Activated CD8-positive, alpha-beta memory T cell treated with anti-CD3 and anti-CD28 coated beads for 1 hour (primary cell): ENCODE measurements around the gene ANKRD11.

Source experiments
- DNase-seq, 2 donors: peaks; one replicate each; pipeline ENCODE4 v3.0.0-alpha.2; 2020; ENCODE audit warnings: low read depth in 1 of 2; ENCODE audit errors: extremely low read depth in 1 of 2

The ANKRD11 gene

DNA sequence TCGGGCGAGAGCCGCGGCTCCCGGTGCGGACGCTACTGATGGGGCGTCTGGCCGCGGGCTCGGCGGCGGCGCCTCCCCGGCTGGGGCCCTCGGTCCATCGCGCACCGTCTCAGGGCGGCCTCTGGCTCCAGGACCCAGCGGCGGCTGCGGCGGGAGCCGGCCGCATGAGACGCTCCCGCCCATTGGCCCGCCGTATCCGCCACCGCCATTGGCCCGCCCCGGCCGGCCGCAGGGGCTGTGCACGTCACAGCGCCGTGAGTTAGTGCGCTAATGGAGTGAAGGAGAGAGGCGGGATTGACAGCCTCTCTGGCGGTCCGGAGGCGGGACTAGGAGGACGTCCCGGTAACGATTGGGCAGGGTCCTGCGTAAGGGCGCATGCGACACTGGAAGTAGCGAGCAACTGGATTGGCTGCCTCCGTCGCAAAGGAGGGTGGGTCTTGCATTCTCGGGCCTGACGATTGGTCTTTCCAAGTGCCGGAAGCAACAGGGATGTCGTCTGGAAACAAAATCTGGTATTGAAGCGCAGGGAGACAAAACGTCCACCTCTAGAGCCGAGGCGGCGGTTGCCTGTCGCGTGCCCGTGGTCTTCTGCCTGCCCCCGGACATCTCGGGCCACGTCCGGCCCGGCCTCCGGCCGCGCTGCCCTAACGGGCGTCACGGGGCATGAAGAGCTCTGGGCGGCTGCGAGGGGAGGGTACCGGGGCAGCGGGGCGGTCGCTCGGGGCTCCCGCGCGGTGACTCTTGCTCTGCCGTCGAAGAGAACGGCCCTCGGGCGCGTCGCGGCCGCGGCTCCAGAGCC, at the start of gene ANKRD11:
ANKRD11 (minus strand) TSS at position 123 of the 799 bp plus-strand sequence. CDS start 173,542 bp downstream, outside the sequence.
- peak; percentile 94 to 95 for DNase-seq

DNA sequence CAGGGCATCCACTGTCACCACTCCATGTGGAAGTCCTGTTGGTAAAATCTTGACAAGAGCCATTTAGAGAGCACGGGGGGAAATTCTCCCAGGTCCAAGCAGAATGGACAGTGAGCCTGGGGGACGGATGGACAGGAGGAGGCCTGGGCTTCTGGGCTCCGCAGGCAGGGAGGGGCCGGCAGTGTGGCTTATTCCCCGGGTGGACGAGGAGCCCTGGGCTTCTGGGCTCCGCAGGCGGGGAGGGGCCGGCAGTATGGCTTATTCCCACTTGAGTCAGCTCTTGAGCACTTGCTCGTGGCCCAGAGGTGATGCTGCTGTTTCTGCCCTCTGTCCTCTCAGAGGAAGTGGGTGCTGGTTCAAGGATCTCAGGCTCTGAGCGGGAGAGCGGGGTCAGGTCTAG, 47.9 kb upstream of the ANKRD11 start:
- no peak for DNase-seq

DNA sequence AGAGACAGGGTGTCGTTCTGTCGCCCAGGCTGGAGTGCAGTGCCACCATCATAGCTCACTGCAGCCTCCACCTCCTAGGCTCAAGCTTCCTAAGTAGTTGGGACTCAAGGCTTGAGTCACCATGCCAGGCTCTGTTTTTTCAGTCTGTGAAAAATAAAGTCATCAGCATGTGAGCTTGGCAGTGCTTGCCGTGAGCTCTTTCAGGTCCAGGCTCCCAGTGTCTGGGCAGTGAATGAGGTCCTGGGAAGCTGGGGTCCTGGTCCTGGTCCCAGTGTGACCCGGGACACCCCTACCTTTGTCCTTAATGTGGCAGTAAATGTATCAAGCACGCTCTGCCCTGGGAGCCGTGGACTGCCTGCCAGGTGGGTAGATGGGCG, 47.2 kb upstream of the ANKRD11 start:
- no peak for DNase-seq

DNA sequence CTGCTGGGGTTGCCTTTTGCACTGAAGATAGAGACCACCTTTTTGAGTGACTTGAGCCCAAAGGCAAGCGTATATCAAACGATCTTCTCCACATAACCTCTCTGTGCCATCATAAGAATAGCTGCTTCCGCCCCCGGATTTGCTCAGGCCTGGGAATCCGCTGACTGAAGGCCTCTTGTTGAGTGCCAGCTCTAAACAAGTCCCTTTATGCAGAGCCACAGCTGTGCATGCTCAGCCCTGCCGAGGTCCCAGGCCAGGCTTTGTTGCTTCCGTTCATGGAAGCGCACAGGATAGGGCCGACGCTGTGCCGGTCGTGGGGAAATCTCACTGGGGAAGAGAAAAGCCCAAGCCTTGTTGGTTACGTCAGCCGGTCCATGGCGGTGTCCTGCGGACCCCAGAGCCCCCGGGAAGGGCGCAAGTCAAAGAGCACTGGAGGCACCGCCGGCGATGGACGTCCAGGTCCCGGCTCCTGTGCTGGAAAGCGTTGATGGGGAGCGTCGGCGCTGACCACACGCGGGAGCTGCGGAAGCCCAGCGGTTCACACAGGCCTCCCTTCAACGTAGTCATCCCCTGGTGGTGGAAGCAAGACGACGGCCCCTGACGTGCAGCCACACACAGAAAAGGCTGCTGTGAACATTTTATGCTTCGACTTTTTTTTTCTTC, 46.7 kb upstream of the ANKRD11 start:
- DNase-seq: no peak

- DNase-seq: no peak
These were observed 46.0 kb upstream of the ANKRD11 start for GRCh38 chr16:89536371-89536770.

- no peak for DNase-seq
These were observed 43.9 kb upstream of the ANKRD11 start for GRCh38 chr16:89534252-89534756.

- DNase-seq: no peak
These were observed 41.6 kb upstream of the ANKRD11 start for GRCh38 chr16:89531821-89532526.

GRCh38 chr16:89530401-89531381, 40.3 kb upstream of the ANKRD11 start:
- no peak for DNase-seq

DNA sequence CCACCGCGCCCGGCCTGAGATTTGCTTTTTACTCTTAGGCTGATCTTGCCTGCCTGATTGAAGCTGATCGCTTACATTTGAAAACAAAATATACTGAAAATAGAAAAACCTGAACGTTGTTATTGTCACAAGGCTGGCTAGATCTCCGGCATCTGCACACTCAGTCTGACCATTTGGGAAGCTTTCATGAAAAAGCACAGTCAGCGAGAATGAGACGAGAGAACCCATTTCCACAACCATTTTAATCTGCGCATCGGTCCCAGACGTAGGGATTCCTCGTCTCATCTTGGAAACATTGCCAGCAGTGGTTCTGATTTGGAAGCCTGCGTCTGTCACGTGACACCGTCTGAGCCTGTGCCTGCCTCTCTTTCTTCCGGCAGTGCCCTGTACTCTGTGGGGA, 38.7 kb upstream of the ANKRD11 start:
- DNase-seq: no peak

DNA sequence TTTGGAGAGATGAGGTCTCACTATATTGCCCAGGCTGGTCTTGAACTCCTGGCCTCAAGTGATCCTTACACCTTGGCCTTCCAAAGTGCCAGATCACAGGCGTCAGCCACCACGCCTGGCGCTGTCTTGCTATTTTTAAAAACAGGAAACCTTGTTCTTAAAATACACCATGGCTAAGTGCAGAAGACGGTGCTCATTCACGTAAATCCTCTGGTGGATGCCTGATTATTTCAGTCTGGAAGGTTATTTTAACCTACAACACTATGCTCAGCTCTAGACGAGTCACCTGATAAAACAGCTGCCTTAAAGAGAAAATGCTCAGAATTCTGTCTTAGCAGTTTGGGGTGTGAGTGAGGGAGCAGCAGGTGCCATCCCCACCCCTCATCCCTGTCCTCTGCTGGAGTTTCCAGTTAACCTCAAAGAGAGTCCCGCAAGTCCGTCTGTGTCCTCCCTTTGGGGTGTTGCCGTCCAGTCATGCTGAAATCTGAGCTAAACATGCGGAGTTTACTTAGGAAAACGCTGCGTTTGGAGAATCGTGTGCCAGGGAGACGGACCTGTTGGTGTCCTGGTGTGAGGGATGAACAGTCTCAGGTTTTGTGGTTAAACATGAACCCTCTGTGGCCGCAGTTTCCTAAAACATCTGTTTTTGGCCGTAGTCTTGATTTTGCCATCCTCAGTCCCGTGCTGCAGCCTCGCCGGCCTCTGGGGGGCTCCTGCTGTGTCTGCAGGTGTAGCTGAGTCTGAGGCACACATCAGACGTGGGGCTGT, 35.0 kb upstream of the ANKRD11 start:
- DNase-seq: no peak

- no peak for DNase-seq
These were observed 33.5 kb upstream of the ANKRD11 start for GRCh38 chr16:89523680-89524344.

DNA sequence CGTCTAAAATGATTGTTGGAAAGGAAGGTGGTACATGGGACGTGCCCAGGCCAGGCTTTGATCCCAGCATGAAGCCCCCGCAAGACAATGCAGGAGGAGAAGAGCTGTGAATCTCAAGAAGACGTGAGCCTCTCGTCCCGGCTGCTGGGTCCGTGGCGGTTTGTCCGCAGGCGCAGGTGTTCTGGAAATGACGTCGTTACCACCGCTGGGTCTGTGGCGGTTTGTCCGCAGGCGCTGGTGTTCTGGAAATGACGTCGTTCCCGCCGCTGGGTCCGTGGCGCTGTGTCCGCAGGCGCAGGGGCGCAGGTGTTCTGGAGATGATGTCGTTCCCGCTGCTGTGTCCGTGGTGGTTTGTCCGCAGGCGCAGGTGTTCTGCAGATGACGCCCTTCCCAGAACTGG, 31.9 kb upstream of the ANKRD11 start:
- no peak for DNase-seq

DNA sequence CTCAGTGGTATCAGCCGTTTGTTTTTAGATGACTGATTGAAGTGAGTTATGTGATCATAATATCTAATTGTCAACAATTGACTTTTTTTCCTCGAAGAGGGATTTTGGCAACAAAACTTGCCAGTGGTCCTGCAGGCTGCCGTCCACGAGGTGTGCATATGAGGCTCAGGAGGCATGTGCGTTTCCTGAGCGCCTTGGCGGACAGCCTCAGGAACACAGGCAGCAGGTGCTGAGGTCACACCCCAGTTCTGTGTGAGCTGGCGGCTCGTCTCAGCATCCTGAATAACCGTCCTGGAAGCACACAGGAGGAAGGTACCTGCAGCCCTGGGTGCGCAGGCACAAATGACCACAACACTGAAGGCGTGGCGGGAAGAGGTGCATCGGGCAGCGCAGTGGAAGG, 29.5 kb upstream of the ANKRD11 start:
- no peak for DNase-seq

DNA sequence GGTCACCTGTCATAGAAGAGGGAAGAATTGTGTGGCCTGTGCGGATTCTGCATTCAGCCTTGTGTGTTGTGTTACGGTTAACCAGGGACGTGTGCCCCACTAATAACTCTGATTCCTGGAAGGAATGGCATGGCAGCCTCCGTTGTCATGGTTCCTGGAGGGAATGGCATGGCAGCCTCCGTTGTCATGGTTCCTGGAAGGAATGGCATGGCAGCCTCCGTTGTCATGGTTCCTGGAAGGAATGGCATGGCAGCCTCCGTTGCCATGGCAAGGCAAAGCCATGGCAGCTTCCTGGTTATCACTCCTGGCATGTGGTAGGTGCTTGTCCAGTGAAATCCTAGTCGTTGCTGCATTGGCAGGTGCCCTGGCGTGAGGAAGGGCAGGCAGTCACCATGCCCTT, 26.8 kb upstream of the ANKRD11 start:
- no peak for DNase-seq

DNA sequence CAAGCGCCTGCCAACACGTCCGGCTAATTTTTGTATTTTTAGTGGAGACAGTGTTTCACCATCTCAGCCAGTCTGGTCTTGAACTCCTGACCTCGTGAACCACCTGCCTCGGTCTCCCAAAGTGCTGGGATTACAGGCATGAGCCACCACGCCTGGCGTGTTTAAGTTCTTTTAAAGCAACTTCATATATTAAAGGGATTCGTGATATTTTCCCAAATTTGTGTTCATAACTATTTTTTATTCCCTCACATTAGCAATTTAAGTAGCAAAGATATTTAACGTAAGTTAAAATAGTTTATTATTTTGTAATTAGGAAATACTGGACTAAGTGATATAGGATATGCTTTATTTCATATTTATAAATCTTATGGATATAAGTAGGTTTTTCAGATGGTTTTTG, 22.1 kb upstream of the ANKRD11 start:
- DNase-seq: no peak

- DNase-seq: no peak
These were observed 21.0 kb upstream of the ANKRD11 start for GRCh38 chr16:89511374-89511773.

GRCh38 chr16:89510526-89510925, 20.2 kb upstream of the ANKRD11 start:
- DNase-seq: no peak

- peak; percentile 58 to 83 for DNase-seq
These were observed 17.7 kb upstream of the ANKRD11 start, which contains the start of gene SPG7 for GRCh38 chr16:89507834-89508590. Gene SPG7 (plus strand): TSS chr16:89508403. CDS start chr16:89508418, 15 bp downstream.
